OCI-LY3 (cell line): ENCODE data around the gene NKX2-3.

Experiments
- EZH2phosphoT487 ChIP-seq: fragments of 200-600 bp; shearing (Covaris generic); IDR thresholded peaks from 2 replicates; pipeline ENCODE4 v1.6.1; 2018; ENCODE audit warnings: antibody characterized with exemption, mixed run types, low read depth
- TF ChIP-seq, protein P1 (sequence below): fragments of 200-600, 300-600 bp; sonication (generic); IDR thresholded peaks from 2 replicates; pipeline ENCODE4 v1.5.1; 2014; ENCODE audit warnings: antibody characterized with exemption, low read length, low read depth

DNA sequence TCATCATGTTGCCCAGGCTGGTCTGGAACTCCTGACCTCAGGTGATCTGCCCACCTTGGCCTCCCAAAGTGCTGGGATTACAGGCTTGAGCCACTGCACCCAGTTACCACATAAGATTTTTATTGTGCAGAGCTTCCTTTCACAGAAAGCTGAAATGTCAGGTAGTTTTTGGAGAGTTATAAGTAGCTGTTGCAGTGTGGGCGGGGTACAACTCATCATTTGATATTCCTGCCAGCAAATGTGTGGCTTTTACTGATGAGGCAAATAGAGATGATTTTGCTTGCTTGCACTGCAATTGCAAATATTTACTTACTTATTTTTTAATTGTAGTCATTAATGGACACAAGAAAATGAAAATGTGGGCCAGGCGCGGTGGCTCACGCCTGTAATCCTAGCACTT, 32.4 kb downstream of the NKX2-3 start:
- TF ChIP-seq, protein P1, sequence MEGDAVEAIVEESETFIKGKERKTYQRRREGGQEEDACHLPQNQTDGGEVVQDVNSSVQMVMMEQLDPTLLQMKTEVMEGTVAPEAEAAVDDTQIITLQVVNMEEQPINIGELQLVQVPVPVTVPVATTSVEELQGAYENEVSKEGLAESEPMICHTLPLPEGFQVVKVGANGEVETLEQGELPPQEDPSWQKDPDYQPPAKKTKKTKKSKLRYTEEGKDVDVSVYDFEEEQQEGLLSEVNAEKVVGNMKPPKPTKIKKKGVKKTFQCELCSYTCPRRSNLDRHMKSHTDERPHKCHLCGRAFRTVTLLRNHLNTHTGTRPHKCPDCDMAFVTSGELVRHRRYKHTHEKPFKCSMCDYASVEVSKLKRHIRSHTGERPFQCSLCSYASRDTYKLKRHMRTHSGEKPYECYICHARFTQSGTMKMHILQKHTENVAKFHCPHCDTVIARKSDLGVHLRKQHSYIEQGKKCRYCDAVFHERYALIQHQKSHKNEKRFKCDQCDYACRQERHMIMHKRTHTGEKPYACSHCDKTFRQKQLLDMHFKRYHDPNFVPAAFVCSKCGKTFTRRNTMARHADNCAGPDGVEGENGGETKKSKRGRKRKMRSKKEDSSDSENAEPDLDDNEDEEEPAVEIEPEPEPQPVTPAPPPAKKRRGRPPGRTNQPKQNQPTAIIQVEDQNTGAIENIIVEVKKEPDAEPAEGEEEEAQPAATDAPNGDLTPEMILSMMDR = no peak
- no peak for TF ChIP-seq EZH2phosphoT487
